A549 (cell line): ENCODE results near the gene CHKA. TPM values are rescaled to one million over a fixed set of nuclear protein-coding genes. Genes with fewer than 3 reads are reported as not detected.

ENCODE experiments used
- ATAC-seq, 2 experiments: fragments of 200-7000 bp in 1 of 2; fragments of >200 bp in 1 of 2; cut with Nextera tagmentation in 1 of 2; cut with Tn5 transposase in 1 of 2; 3 replicates each; pipeline versions ENCODE4 v1.8.0 to v1.9.1; 2018 to 2020; ENCODE audit warnings: mild to moderate bottlenecking in 1 of 2, moderate library complexity in 1 of 2
- CTCF ChIA-PET: fragments of 300-600 bp; sonication (Branson Sonifier 250); formaldehyde crosslinking; extraction: SDS; loops from one replicate; lab custom pipeline; 2021; ENCODE audit warnings: antibody characterized with exemption, inconsistent platforms; lab: Yijun Ruan, JAX
- POLR2A ChIA-PET: fragments of 350-600 bp; formaldehyde crosslinking; extraction: SDS; loops from one replicate; lab custom pipeline; 2021; ENCODE audit warnings: antibody characterized with exemption, inconsistent platforms; lab: Yijun Ruan, JAX
- DNase-seq, 2 experiments: peaks; one replicate each; pipeline versions ENCODE4 v3.0.0 to v3.0.0-alpha.2; 2011 to 2016; ENCODE audit warnings: low read depth in 1 of 2, low spot score in 1 of 2
- FAIRE-seq: peaks from 2 replicates; lab custom pipeline; 2011; peaks lifted over from hg19 to GRCh38; lab: Jason Lieb, UNC
- H3K27ac ChIP-seq, 2 experiments: fragments of >200 bp; sonication (Bioruptor Twin); formaldehyde crosslinking; 3 replicates each; pipeline ENCODE4 v1.5.1; 2016 to 2017
- H3K4me1 ChIP-seq: fragments of >200 bp; sonication (Bioruptor Twin); formaldehyde crosslinking; 3 replicates; pipeline ENCODE4 v1.6.1; 2016
- H3K4me2 ChIP-seq: fragments of >200 bp; sonication (Bioruptor Twin); formaldehyde crosslinking; 3 replicates; pipeline ENCODE4 v1.6.1; 2016
- H3K4me3 ChIP-seq: fragments of >200 bp; sonication (Bioruptor Twin); formaldehyde crosslinking; 3 replicates; pipeline ENCODE4 v1.5.1; 2016
- H3K9me3 ChIP-seq: fragments of >200 bp; sonication (Bioruptor Twin); formaldehyde crosslinking; 3 replicates; pipeline ENCODE4 v1.6.1; 2016
- ATOH8 ChIP-seq: fragments of 250-450 bp; sonication (Bioruptor Pico); IDR thresholded peaks from 2 replicates; pipeline ENCODE4 v1.5.0; 2020; ENCODE audit warnings: low read depth, mild to moderate bottlenecking, moderate library complexity
- BCL3 ChIP-seq: fragments of >200 bp; sonication (Bioruptor Twin); formaldehyde crosslinking; IDR thresholded peaks from 3 replicates; pipeline ENCODE4 v1.6.1; 2016
- BHLHE40 ChIP-seq: IDR thresholded peaks from 2 replicates; pipeline ENCODE4 v1.6.1; 2012; ENCODE audit warnings: low read depth, low read length, inconsistent platforms
- CBX2 ChIP-seq: fragments of 200-600 bp; sonication (generic); IDR thresholded peaks from 2 replicates; pipeline ENCODE4 v1.6.1; 2016; ENCODE audit warnings: low read depth, mild to moderate bottlenecking, borderline replicate concordance
- CHD2 ChIP-seq: fragments of 150-350 bp; IDR thresholded peaks from 2 replicates; pipeline ENCODE4 v1.6.1; 2014; ENCODE audit warnings: low read length; ENCODE audit not compliant: partially characterized antibody
- E2F6 ChIP-seq: IDR thresholded peaks from 2 replicates; pipeline ENCODE4 v1.6.1; 2012; ENCODE audit warnings: low read depth, borderline replicate concordance
- EHF ChIP-seq: fragments of 250-450 bp; sonication (Bioruptor Pico); IDR thresholded peaks from 2 replicates; pipeline ENCODE4 v1.5.0; 2020; ENCODE audit warnings: mild to moderate bottlenecking
- EHMT2 ChIP-seq: fragments of 200-600 bp; sonication (generic); IDR thresholded peaks from 2 replicates; pipeline ENCODE4 v1.6.1; 2016; ENCODE audit warnings: antibody characterized with exemption, low read depth, mild to moderate bottlenecking, moderate library complexity
- HEYL ChIP-seq: fragments of 250-450 bp; sonication (Bioruptor Pico); IDR thresholded peaks from 2 replicates; pipeline ENCODE4 v1.8.0; 2021; ENCODE audit warnings: mild to moderate bottlenecking, moderate library complexity
- HOXA7 ChIP-seq: fragments of 250-450 bp; sonication (Bioruptor Pico); IDR thresholded peaks from 2 replicates; pipeline ENCODE4 v1.5.0; 2020; ENCODE audit warnings: mild to moderate bottlenecking, moderate library complexity
- KDM5A ChIP-seq: fragments of 200-600 bp; sonication (generic); IDR thresholded peaks from 2 replicates; pipeline ENCODE4 v1.6.1; 2016; ENCODE audit warnings: antibody characterized with exemption, mild to moderate bottlenecking
- MAZ ChIP-seq: fragments of 150-350 bp; IDR thresholded peaks from 2 replicates; pipeline ENCODE4 v1.6.1; 2014; ENCODE audit warnings: antibody characterized with exemption, low read depth, low read length, borderline replicate concordance
- NFE2L2 ChIP-seq: fragments of 150-350 bp; conservative IDR thresholded peaks from 2 replicates; pipeline ENCODE4 v1.6.1; 2014; ENCODE audit warnings: low read length
- PBX3 ChIP-seq: IDR thresholded peaks from 2 replicates; pipeline ENCODE4 v1.6.1; 2012
- POLR2A ChIP-seq: IDR thresholded peaks from 2 replicates; pipeline ENCODE4 v1.6.1; 2012; ENCODE audit warnings: mild to moderate bottlenecking, low read length
- POLR2AphosphoS2 ChIP-seq: conservative IDR thresholded peaks from 2 replicates; pipeline ENCODE4 v1.6.1; 2012; ENCODE audit warnings: low read length, improper control_type of control experiment, inconsistent platforms
- RCOR1 ChIP-seq: fragments of 150-350 bp; IDR thresholded peaks from 2 replicates; pipeline ENCODE4 v1.6.1; 2014; ENCODE audit warnings: antibody characterized with exemption, low read length, low read depth
- REST ChIP-seq: fragments of 200-600 bp; sonication (generic); IDR thresholded peaks from 2 replicates; pipeline ENCODE4 v1.6.1; 2016; ENCODE audit warnings: antibody characterized with exemption, mild to moderate bottlenecking, moderate library complexity
- RFX5 ChIP-seq: fragments of 450-650 bp; IDR thresholded peaks from 2 replicates; pipeline ENCODE4 v1.7.1; 2014; ENCODE audit warnings: antibody characterized with exemption, mild to moderate bottlenecking, moderate library complexity
- RNF2 ChIP-seq: fragments of 200-600 bp; sonication (generic); IDR thresholded peaks from 2 replicates; pipeline ENCODE4 v1.6.1; 2016; ENCODE audit warnings: low read depth, mild to moderate bottlenecking, antibody characterized with exemption, moderate library complexity, borderline replicate concordance
- SMC3 ChIP-seq: fragments of >200 bp; sonication (Bioruptor Twin); formaldehyde crosslinking; IDR thresholded peaks from 3 replicates; pipeline ENCODE4 v1.6.1; 2018; ENCODE audit warnings: inconsistent platforms
- USF2 ChIP-seq: fragments of 450-650 bp; IDR thresholded peaks from 2 replicates; pipeline ENCODE4 v1.6.1; 2014; ENCODE audit warnings: antibody characterized with exemption
- ZNF302 ChIP-seq: fragments of 250-450 bp; sonication (Bioruptor Pico); IDR thresholded peaks from 2 replicates; pipeline ENCODE4 v1.9.0; 2021; ENCODE audit warnings: inconsistent platforms, mild to moderate bottlenecking, moderate library complexity
- ZSCAN20 ChIP-seq: fragments of 250-450 bp; sonication (Bioruptor Pico); IDR thresholded peaks from 2 replicates; pipeline ENCODE4 v1.8.0; 2022; ENCODE audit warnings: mild to moderate bottlenecking, moderate library complexity
- WGBS: methylation state at CpG from one replicate; pipeline ENCODE4 v1.1.6; 2017; ENCODE audit errors: missing lambda C conversion rate; 5-methylcytosine and 5-hydroxymethylcytosine counted together
- polyA plus RNA-seq, 4 experiments: library from polyadenylated mRNA; depleted of rRNA in 3 of 4; stranded (reverse); fragments of >200 nt; fragmentation: RNase III in 1 of 4; extraction: RNeasy Plus Mini Kit Qiagen cat#74134 plus additional on column Dnase treatment in 1 of 4; gene quantifications; 2 replicates in 3 of 4; 3 replicates in 1 of 4; pipeline ENCODE4 v1.2.3, GENCODE V29; 2011 to 2017

Gene CHKA
- polyA plus RNA-seq, 2 of the 4 experiments (the other 2 are of a cell fraction) = 14.2 to 21.7 TPM

GRCh38 chr11:68159161-68159560 lies 38.0 kb upstream of the CHKA start (continued):
- TF ChIP-seq PBX3 = no peak
- TF ChIP-seq BHLHE40 = no peak

- DNase-seq (no peak), FAIRE-seq (no peak), ATAC-seq (no peak)
- Histone ChIP-seq H3K27ac (no peak overlapping the region), H3K4me3 (no peak overlapping the region), H3K9me3 (no peaks in the 10 kb centered on the region), H3K4me1 (no peaks in the 10 kb centered on the region), H3K4me2 (no peak overlapping the region)
- TF ChIP-seq HOXA7 (CRISPR knock-in tag) = no peak
- no peak for TF ChIP-seq RFX5
- no peak for TF ChIP-seq HEYL
- TF ChIP-seq E2F6 = no peak
- no peak for TF ChIP-seq SMC3
- TF ChIP-seq POLR2A = no peak
- no peak for TF ChIP-seq RCOR1
- TF ChIP-seq POLR2AphosphoS2 = no peak
- no peak for TF ChIP-seq ZNF302 (CRISPR knock-in tag)
- TF ChIP-seq ATOH8 (CRISPR knock-in tag) = no peak
- no peak for TF ChIP-seq CBX2
- TF ChIP-seq MAZ = no peak
- no peak for TF ChIP-seq ZSCAN20 (CRISPR knock-in tag)
- TF ChIP-seq EHF (CRISPR knock-in tag) = no peak
- no peak for TF ChIP-seq USF2
- ChIA-PET CTCF (interaction anchor here (1.2 to 1.7 kb wide), 3 partner anchors 14 to 47 kb away, joined by 3 to 4 read pairs (median 4); no protein-coding TSS in a partner anchor), POLR2A (interaction anchor here (1.1 kb wide), 1 partner anchor 12 kb away, joined by 4 read pairs; no protein-coding TSS in a partner anchor)
- 92% methylated on average over 14 of the region's 14 CpGs for WGBS
Measured at GRCh38 chr11:68158580-68158979, 37.4 kb upstream of the CHKA start.

- ChIA-PET POLR2A (no interaction called here), CTCF (interaction anchor here (1.0 kb wide), 1 partner anchor 104 kb away, joined by 3 read pairs; no protein-coding TSS in a partner anchor)
- Histone ChIP-seq H3K27ac (no peak overlapping the region), H3K4me2 (no peak overlapping the region), H3K4me3 (no peak overlapping the region), H3K4me1 (no peaks in the 10 kb centered on the region), H3K9me3 (no peaks in the 10 kb centered on the region)
- no peak for TF ChIP-seq KDM5A
- no peak for TF ChIP-seq BCL3
- TF ChIP-seq MAZ = no peak
- no peak for TF ChIP-seq RNF2
- no peak for TF ChIP-seq EHMT2
- TF ChIP-seq CHD2 = no peak
- TF ChIP-seq REST = no peak
- no peak for TF ChIP-seq NFE2L2
- 75% methylated on average over 8 of the region's 8 CpGs for WGBS
- ATAC-seq (no peak), FAIRE-seq (no peak), DNase-seq (no peak)
Measured at GRCh38 chr11:68153742-68154141, 32.6 kb upstream of the CHKA start.
